ENCODE results near the gene PAPPA.

PAPPA gene

GRCh38 chr9:116152390-116152789 lies 1.2 kb upstream of the PAPPA start:
- DNase-seq = no peak

GRCh38 chr9:116152941-116153764 lies 438 bp upstream of the PAPPA start:
- no peak for DNase-seq

GRCh38 chr9:116154334-116154975 lies 864 bp downstream of the PAPPA start:
- no peak for DNase-seq

GRCh38 chr9:116154976-116155697 lies 1.5 kb downstream of the PAPPA start:
- DNase-seq = no peak

GRCh38 chr9:116155698-116156039 lies 2.1 kb downstream of the PAPPA start:
- no peak for DNase-seq

- DNase-seq = no peak
These were observed 3.2 kb downstream of the PAPPA start for GRCh38 chr9:116156621-116157314.

- no peak for DNase-seq
These were observed 4.0 kb downstream of the PAPPA start for GRCh38 chr9:116157436-116158138.

GRCh38 chr9:116160676-116161571 lies 7.3 kb downstream of the PAPPA start:
- DNase-seq = no peak

DNA sequence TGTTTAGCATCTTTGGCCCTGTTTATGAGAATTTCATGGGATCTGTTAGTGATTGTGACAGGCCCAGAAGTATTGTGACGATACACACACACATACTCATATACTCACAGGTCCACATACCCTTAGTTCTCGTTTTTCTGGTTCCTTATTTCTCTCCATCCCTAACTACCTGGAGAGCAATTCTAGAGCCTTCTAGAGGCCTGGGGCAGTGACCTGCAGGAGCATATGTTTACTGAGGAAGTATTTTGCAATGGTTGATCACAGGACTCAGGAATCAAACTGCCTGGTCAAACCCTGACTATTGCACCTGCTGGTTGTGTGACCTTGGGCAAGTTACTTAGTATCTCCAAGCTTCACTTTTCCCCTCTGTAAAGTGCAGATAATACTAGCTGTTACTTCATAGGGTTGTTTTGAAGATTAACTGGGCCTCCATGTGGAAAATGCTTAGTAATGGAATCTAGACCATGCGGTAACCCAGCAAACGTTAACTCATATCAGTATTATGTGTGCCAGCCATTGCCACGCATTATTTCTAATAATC lies 8.7 kb downstream of the PAPPA start:
- no peak for DNase-seq

DNA sequence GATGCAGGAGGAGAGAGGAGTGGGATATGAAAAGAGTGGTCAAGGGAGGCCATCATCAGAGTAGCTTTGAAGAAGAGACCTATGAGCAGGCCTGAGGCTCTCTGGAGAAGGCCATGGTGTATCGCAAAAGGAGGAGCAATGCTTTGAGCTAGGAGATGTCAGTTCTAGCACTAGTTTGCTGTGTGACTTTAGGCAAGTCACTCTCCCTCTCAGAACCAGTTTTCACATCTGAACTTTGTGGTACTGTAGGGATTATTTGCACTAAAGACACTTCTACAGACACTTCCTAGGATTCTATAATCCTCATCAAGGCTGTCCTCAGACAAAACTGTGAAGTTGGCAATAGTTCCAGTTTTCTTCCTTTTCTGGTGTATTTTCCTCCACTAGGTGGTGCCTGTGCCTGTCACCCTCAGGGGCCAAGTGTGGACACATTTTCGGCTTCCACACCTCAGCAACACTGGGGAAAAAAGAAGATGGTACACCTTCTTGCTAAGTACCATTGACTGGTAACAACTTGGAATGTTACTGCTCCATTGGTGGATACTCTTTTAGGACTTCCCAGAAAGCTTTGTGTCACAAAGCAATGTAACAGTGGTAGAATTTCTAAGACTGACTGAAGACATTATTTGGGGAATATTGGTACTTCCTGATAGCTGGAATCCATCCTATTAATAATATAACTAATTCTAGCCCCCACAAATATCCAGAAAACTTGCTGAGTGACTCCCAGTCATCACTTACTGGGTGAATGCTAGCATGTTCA lies 9.9 kb downstream of the PAPPA start:
- no peak for DNase-seq

DNA sequence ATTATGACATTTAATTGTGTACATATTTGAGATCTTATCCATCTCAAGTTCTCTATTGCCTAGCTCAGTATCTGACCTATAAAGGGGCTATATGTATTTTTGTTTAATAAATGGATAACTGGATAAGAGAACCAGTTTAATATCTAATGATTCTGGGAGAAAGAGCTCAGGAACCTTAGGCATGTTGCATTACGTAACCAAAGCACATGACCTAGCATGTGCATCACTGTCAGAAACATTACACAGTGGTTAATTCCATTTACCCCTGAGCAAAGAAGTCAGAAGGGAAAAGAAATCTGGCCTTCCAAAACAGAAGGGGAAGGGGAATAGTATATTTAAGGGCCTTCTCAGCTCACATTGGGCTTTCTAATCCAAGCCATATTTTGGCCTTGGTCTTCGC lies 12.3 kb downstream of the PAPPA start:
- DNase-seq = no peak

DNA sequence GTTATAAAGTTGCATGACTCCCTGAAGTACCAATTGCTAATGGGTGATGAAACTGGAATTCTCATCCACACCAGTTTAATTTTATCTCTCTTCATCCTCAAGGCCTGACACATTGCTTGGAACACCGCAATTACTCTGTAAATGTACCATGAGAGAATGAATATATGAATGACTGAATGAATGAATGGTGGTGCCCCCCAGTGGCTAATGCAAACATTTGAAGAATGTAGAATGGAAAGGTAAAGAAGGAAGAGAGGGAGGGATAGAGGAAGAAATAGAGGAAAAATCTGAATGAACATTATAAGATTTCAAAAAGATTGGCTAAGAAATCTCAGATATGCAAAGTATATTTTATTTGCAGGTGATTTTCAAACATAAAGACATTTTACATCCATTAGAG lies 13.1 kb downstream of the PAPPA start:
- DNase-seq = no peak

DNA sequence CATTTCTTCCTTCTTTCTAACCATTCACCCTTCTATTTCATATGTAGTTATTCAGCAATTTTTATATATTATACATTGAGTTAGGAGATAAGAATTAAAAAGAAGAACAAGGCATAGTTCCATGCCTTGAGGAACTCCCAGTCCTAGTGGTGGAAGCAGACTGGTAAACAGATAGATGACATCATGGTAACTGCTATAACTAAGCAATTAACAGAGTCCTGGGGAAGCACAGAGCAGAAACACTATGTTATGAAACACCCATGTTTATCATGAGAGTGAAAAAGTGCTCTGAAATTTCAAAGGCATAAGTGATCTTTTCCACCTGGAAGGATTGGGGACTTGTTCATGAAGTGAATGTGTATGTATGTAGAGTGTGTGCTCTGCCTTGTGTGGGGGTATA lies 14.6 kb downstream of the PAPPA start:
- no peak for DNase-seq

- no peak for DNase-seq
These were observed 18.6 kb downstream of the PAPPA start for GRCh38 chr9:116172216-116172615.

DNA sequence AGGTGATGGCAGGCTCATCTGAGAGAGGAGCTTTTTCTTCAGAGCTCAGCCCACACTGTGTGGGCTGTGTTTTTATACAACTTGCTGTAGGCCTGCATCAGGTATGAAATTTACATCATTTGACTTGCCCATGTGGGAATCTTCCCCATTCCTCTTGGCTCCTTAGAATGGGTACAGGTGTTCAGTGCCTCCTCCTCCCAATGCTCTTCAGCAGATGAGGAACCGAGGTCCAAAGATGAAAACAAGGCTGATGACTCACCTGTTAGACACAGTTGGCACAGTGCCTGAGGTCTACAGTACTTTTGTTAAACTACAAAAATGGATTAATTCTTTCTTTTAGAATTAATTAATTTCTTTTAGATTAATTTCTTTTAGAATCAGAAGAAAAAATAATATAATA lies 20.8 kb downstream of the PAPPA start:
- no peak for DNase-seq

DNA sequence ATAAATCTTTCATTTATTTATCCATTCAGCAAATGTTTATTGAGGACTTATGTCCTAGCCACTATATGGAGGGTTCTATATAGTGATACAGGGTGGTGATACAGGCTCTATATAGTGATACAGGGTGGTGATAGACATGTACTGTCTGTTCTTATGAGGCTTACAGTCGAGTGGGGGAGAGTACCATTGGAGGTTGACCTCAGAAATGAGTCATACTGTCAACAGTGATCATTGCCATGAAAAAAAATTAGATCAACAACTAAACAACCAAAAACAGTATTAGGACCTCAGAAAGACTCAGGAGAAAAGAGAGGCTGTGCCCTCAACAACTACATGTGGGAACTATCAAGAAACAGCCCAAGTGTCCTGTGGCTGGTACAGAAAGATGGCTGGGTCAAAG lies 22.0 kb downstream of the PAPPA start:
- DNase-seq = no peak

GRCh38 chr9:116178481-116179211 lies 25.1 kb downstream of the PAPPA start:
- no peak for DNase-seq

GRCh38 chr9:116179568-116179967 lies 26.0 kb downstream of the PAPPA start:
- DNase-seq = no peak

GRCh38 chr9:116181853-116182610 lies 28.4 kb downstream of the PAPPA start:
- DNase-seq = no peak
